GM15510 (cell line): ENCODE data around the gene OLA1.
A peak's percentile ranks its signal among the peaks of the same experiment; 100 is the strongest.

Experiments
- POLR2A ChIP-seq: IDR thresholded peaks from 3 replicates; pipeline ENCODE4 v1.6.1; 2011; ENCODE audit warnings: borderline replicate concordance; ENCODE audit not compliant: insufficient read length; ENCODE audit errors: extremely low read depth

The OLA1 gene

DNA sequence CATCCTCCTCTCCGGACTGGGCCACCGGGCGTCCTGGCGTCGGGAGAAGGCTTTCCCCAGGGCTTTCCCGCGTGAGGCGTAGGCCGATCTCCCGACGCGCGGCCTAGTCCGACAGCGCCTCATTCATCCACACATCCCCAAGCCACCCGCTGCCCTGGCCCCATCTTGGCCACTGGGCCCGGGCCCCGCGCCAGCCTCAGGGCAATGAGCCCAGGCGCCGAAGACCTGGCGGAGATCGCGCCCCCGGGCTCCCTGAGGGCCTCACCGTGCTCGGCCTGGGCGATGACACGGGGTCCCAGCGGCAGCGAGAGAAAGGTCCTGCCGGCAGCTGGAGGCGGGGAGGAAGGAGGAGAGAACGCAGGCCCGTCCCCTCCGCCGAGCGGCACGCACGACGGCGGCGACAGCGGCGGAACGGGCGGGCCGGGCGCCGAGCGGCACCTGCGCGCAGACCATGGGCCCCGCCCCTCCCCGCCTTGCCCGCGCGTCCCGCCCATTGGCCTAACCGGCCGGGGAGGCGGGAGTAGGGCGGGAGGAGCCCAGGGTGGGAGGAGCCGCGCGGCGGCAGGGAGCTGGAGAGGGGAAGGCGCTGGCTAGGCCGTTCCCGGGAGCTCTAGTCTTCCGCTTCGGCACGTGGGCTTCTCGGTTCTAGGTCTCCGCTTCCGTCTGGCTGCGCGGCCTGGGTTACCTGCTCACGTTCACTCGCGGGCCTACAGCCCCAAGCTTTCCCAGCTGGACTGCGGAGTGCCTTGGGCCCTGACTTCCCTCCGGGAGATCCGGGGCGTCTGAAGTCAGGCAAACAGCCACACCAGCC, at the start of gene OLA1:
Gene OLA1, minus strand, starts transcription at position 346 of the 811 bp plus-strand sequence. CDS start 1,717 bp downstream, outside the sequence.
- TF ChIP-seq POLR2A, result peak; percentile 91

DNA sequence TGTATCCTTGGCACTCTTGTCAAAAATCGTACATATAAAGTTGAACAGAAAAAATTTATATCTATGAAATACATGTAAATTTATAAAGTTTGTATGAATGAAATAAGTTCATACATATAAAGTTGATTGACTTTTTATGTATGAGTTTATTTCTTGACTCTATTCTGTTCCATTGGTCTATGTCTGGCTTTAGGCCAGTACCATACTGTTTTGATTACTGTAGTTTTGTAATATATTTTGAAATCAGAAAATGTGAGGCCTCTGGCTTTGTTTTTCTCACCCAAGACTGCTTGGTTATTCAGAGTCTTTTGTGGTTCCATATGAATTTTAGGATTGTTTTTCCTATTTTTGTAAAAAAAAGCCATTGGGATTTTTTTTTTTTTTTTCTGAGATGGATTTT, 44.6 kb upstream of the OLA1 start:
- TF ChIP-seq POLR2A, result no peak

DNA sequence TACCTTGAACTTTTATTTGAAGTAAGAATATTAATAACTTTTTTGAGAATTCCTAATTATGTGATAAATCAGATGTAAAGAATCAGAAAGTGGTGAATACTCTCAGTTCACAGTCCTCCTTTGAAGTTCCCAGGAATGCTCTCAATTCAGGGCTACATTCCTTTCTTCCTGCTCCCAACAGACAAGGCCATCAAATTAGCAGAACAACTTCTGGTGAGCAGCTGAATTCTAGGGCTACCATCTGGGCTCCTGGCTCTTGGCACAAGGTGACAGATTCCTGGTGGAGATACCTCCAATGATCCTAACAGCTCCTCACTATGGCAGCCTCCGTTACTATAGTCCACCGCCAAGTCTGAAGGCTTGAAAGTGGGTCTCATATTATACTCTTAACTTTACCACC, 37.8 kb upstream of the OLA1 start:
- no peak for TF ChIP-seq POLR2A

DNA sequence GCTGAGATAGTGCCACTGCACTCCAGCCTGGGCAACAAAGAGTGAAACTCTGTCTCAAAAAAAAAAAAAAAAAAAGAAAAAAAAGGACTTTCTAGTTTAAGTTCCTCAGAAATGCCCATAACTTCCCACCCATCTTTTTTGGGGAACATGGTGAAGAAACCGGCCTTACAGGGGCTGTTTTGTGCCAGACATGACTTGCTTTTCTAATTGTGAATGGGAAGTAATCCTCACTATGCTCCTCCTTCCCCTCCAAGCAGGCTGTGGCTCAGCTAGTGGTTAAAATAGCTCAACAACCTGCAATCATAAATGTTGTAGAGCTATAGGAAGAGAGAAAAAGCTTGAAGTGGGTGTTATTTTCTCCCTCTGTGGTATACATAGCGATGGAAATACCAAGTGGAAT, 34.1 kb upstream of the OLA1 start:
- TF ChIP-seq POLR2A, result no peak

DNA sequence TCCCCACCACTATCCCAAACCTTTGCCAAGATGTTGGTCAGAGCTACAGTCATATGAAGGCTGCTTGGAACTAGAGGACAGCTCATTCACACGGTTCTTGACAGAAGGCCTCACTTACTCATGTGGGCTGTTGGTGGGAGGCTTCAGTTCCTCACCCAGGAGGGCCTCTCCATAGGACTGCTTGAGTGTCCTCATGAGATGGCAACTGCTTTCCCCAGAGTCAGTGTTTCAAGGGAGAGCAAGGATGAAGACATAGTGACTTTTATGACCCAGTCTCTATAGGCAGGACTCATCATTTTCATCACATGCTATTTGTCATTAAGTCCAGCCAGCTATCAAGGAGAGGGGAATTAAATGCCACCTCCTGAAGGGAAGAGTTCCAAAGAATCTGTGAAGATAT, 33.4 kb upstream of the OLA1 start:
- no peak for TF ChIP-seq POLR2A

DNA sequence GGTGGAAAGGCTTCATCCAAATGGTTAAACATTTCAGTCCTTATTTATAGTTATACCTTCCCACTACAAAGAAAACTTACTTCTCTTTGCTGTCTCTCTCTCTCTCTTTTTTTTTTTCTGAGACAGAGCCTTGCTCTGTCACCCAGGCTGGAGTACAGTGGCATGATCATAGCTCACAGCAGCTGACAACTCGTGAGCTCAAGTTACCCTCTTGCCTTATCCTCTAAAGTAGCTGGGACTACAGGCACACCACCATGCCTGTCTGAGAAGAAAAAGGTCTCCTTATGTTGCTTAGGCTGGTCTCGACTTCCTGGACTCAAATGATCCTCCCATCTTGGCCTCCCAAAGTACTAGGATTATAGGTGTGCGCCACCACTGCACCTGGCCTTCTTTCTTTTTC, 32.3 kb upstream of the OLA1 start:
- no peak for TF ChIP-seq POLR2A

DNA sequence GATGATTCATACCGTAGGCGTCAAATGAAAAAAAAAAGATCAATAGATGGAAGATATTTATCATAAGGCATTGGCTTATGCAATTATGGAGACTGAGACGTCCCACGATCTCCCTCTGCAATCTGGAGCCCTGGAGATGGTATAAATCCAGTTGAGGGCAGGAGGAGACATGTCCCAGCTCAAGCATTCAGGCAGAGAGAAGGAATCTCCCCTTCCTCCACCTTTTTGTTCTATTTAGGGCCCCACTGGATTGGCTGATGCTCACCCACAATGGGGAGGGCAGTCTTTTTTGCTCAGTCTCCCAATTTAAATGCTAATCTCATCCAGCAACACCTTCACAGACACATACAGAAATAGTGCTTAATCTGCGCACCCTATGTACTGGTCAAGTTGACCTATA, 18.0 kb upstream of the OLA1 start:
- no peak for TF ChIP-seq POLR2A

DNA sequence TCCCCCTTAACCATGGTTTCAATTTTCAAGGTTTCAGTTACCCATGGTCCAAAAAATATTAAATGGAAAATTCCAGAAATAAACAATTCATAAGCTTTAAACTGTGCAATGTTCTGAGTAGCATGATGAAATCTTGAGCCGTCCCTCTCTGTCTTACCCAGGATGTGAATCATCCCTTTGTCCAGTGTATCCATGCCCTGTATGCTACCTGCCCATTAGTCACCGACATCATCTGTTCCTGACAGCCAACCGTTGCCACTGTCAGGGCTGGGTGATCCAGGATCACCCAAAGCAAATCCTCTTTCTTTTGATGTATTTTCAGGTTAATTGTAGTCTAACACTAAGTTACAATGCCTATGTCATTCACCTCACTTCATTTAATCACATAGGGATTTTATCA, 15.7 kb upstream of the OLA1 start:
- TF ChIP-seq POLR2A, result no peak

DNA sequence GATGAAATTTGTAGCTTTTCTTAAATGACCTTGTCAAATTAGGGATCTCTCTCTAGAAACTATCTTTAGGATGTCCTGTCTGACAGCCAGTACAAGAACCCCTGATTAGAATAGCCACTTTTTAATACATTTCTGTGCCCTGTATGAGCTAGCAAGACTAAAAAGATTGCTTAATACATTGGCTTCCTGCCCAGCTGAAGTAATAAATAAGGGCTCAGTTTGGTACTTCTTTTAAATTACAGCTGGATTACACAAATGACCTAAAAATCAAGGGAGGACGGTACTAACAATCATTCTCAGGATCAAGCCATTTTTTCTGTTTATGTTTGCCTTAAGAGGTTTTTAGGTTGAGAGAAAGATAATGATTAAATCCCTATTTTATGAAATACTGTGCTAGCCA, 11.6 kb upstream of the OLA1 start:
- TF ChIP-seq POLR2A, result no peak

DNA sequence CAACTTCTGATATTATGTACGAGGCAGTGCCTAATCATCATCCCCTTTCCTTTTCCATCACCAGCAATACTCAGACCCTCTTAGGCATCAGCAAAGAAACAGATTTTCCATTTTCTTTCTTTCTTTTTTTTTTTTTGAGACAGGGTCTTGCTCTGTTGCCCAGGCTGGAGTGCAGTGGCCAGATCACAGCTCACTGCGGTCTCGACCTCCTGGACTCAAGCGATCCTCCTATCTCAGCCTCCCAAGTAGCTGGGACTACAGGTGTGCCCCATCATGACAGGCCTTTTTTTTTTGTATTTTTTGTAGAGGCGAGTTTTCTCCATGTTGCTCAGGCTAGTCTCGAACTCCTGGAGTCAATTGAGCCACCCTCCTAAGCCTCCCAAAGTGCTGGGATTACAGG, 5.9 kb upstream of the OLA1 start:
- no peak for TF ChIP-seq POLR2A

DNA sequence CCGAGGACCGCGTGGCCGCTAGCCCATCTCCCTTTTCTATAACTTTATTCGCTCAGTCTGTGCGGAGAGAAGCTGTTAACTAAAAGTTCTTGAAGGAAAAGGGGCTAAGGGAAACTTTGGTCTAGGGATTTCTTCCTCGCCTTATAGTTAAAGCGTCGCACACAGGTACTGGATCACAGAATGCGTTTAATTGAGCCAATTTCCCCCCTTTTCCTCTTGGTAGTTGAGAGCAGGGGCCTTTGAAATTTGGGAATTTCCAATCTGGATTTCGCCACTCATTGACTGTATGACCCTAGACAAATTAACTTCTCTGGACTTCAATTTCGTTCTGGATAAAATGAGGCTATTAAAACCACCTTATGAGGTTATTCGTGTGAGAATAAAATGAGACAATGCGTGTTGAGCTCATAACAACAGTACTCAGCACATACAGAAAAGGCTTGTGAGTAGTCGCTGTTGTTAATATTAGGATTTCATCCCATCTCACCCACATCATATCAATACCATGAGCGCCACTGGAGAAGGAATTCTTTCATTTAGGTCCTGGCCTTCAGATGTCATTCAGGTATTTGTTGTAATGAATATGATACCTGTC, 763 bp upstream of the OLA1 start:
- TF ChIP-seq POLR2A, result no peak

DNA sequence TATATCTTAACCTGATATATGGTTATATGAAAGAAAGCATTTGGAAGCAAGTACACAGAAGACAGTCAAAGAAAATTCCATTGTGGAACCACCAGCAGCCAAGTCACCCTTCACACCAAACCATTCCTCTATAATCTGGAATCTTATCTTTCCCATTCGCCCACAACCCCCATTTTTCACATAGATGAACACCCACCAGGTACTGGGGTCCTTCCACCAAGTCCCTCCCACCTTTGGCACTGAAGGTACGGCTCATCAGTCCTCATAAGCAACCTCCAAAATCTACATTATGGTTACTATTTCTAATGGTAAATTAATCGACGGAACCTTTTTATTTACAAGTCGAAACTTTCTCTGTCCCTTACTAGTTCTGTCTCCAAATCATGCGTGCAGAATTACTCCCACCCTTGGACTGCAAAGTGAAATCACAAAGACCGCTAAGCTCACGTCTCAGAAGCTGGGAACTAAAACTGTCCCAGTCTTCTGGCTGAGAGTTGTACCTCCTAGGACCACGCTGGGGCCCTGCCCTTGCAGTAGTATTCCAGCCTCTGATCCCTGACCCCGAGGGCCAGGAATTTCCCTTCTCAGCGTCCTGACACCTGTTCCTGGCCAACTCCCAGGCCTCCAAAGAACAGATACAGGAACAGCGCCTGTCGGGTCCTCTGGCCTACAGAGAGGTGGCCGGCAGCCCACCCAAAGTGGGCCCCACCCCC, 702 bp downstream of the OLA1 start:
- TF ChIP-seq POLR2A, result no peak

DNA sequence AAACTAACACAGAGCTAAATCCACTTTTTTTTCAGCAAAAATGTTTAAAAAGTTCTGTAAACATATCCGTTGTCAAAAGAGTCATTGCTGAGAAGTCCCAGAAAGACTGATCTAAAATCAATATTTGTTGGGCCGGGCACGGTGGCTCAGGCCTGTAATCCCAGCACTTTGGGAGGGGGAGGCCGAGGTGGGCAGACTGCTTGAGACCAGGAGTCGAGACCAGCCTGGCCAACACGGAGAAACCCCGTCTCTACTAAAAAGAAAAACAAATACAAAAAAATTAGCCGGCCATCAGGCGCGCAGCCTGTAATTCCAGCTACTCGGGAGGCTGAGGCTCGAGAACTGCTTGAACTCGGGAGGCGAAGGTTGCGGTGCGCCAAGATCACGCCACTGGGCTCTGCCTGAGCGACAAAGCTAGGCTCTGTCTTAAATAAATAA, 1.4 kb downstream of the OLA1 start:
- TF ChIP-seq POLR2A, result no peak

DNA sequence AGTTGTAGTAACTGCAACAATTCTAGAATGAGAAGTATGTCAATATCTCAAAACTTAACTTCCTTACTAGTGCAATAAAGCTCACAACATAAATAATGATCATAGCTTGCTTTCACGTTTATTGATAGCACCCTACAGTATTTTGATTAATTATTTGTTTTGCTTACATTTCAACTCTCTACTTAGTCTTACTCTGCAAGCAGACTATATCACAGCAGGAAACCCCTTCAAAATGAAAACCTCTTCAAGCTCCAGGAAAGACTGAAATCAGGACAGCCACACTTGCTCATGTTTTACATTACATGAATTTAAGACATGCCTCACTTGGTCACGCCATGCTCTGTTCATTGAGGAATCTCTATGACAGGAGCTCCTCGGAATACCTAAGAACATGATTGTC, 3.3 kb downstream of the OLA1 start:
- no peak for TF ChIP-seq POLR2A

DNA sequence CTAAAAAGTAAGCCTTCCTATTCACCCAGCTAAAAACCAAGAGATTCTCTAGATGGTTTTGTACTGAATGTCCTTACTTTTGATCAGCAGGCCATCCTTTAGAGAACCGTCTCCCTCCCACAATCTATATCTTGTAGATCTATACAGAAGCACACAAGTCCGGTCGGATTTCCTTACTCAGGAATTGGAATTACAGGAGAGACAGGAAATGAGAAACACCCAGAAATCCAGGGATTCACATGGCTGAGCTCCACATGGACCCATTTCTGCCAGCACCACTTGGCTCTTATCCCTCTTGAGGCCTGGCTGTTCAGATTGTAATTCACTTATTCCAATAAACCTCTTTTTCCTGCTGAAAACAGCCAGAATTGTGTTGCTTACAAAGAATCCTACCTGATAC, 4.5 kb downstream of the OLA1 start:
- TF ChIP-seq POLR2A, result no peak

DNA sequence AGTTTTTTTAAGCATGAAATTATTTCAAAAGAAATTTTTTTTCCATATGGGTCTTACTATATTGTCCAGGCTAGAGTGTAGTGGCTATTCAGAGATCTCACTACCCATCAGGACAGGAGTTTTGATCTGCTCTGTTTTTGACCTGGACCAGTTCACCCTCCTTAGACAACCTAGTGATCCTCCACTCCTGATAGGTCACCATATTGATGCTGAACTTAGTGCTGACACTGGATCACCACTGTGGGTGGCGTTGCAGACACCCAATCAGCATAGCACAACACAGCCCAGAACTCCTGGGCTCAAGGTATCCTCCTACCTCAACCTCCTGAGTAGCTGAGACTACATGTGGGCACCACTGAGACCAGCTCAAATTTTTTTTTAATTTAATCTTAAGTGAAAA, 8.2 kb downstream of the OLA1 start:
- no peak for TF ChIP-seq POLR2A
